ENCODE measurements around the gene LYL1.

LYL1 gene

GRCh38 chr19:13053238-13053637 lies 49.4 kb downstream of the LYL1 start:
- Histone ChIP-seq H3K27me3 (replicated peaks; ENCODE audit: control insufficient read depth, insufficient read depth, low read length) (peaks cover 11% of the 10 kb centered on the region), H3K4me3 (replicated peaks; ENCODE audit: low read depth, low read length) (no peak overlapping the region), H3K36me3 (ENCODE audit: control insufficient read depth, insufficient read depth, low read length) (no peaks in the 10 kb centered on the region)
- no peak for TF ChIP-seq CTCF (IDR thresholded peaks at IDR 0.05; ENCODE audit: insufficient read depth, low read length, poor library complexity, severe bottlenecking)
- DNase-seq (ENCODE audit: extremely low read depth, insufficient read length), result no peak

- no peak for DNase-seq (ENCODE audit: extremely low read depth, insufficient read length)
- Histone ChIP-seq H3K27me3 (replicated peaks; ENCODE audit: control insufficient read depth, insufficient read depth, low read length) (peaks cover 11% of the 10 kb centered on the region), H3K36me3 (ENCODE audit: control insufficient read depth, insufficient read depth, low read length) (no peaks in the 10 kb centered on the region), H3K4me3 (replicated peaks; ENCODE audit: low read depth, low read length) (no peak overlapping the region)
- no peak for TF ChIP-seq CTCF (IDR thresholded peaks at IDR 0.05; ENCODE audit: insufficient read depth, low read length, poor library complexity, severe bottlenecking)
These were observed 50.0 kb downstream of the LYL1 start for GRCh38 chr19:13052447-13053175.

DNA sequence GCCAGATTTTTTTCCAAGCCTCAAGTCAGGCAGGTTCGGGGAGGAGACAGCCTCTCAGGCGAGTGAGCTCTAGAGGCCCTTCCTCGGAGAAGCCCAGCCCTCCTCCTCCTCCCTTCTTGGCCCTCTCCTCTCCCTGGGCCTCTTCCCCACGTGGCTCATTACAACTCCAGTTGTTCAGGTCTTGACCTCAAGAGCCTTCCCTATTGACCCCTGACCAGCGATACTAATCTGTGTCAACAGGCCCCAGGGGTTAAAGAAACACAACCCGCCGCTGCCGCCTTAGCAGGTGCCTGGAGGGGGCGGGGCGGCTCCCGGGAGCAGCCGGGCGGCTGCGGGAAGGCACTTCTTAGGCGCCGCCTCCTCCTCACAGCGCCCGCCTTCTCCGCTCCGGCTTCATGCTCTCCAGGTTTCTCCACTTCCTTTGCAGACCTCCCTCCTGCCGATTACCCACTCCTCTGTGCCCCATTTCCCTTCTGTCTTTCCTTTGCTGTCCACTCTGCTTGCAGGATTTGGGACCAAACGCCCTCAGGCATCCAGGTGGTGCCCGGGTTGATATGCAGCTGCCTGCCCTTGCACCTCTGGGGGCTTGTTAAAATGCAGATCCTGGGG lies 51.0 kb downstream of the LYL1 start:
- H3K36me3 ChIP-seq (ENCODE audit: control insufficient read depth, insufficient read depth, low read length), result no peaks in the 10 kb centered on the region
- H3K4me3 ChIP-seq (replicated peaks; ENCODE audit: low read depth, low read length), result no peak overlapping the region
- DNase-seq (ENCODE audit: extremely low read depth, insufficient read length), result no peak
- peaks cover 11% of the 10 kb centered on the region for H3K27me3 ChIP-seq (replicated peaks; ENCODE audit: control insufficient read depth, insufficient read depth, low read length)
- no peak for TF ChIP-seq CTCF (IDR thresholded peaks at IDR 0.05; ENCODE audit: insufficient read depth, low read length, poor library complexity, severe bottlenecking)

DNA sequence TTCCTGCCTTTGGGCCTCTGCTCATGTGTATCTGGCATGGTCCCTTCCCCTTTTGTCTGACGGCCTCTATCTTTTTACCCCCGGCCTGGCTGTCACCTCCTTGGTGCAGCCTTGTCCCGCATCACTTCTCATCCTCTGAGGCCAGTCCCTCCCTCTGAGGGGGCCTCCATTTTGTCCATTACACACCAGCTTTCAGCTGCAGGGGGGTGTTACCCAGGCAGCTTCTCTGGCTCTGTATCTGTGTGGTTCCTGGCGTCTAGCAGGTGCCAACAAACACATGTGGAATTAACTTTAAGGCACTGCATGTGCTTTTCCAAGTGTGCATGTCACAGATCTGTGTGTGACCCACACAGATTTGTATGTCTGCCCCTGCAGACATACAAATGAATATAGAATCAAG lies 52.4 kb downstream of the LYL1 start:
- H3K36me3 ChIP-seq (ENCODE audit: control insufficient read depth, insufficient read depth, low read length), result no peaks in the 10 kb centered on the region
- DNase-seq (ENCODE audit: extremely low read depth, insufficient read length), result no peak
- H3K4me3 ChIP-seq (replicated peaks; ENCODE audit: low read depth, low read length), result no peak overlapping the region
- H3K27me3 ChIP-seq (replicated peaks; ENCODE audit: control insufficient read depth, insufficient read depth, low read length), result peaks cover 11% of the 10 kb centered on the region
- no peak for TF ChIP-seq CTCF (IDR thresholded peaks at IDR 0.05; ENCODE audit: insufficient read depth, low read length, poor library complexity, severe bottlenecking)

All from GM06990 (cell line).